ENCODE results near the gene GFRA1.

GFRA1 gene

GRCh38 chr10:116207690-116208089 is 65.3 kb downstream of the GFRA1 start:
- Histone ChIP-seq H3K9me3 (no peaks in the 10 kb centered on the region), H3K27ac (no peak overlapping the region), H3K36me3 (no peaks in the 10 kb centered on the region), H3K4me3 (no peak overlapping the region), H3K27me3 (peaks cover 0 to 3% of the 10 kb centered on the region in 2 donors), H3K4me1 (peaks cover 0 to 11% (median 4%) of the 10 kb centered on the region in 4 donors)
- no peak for TF ChIP-seq CTCF (IDR thresholded peaks at IDR 0.05)
- no peak for DNase-seq
- intact Hi-C loops (cut with DNase I; ENCODE audit: low total_unique reads), result no loop called here

- Histone ChIP-seq H3K27ac (no peak overlapping the region), H3K4me1 (no peaks in the 10 kb centered on the region), H3K4me3 (no peak overlapping the region), H3K9me3 (no peaks in the 10 kb centered on the region), H3K36me3 (no peaks in the 10 kb centered on the region), H3K27me3 (peaks cover 0 to 3% of the 10 kb centered on the region in 2 donors)
- DNase-seq, result no peak
- no peak for TF ChIP-seq CTCF (IDR thresholded peaks at IDR 0.05)
- intact Hi-C loops (cut with DNase I; ENCODE audit: low total_unique reads), result no loop called here
Measured at GRCh38 chr10:116203661-116204060, 69.3 kb downstream of the GFRA1 start.

GRCh38 chr10:116201670-116202430 is 71.2 kb downstream of the GFRA1 start:
- Histone ChIP-seq H3K4me3 (no peak overlapping the region), H3K9me3 (no peaks in the 10 kb centered on the region), H3K4me1 (no peaks in the 10 kb centered on the region), H3K36me3 (no peaks in the 10 kb centered on the region), H3K27me3 (peaks cover 0 to 3% of the 10 kb centered on the region in 2 donors), H3K27ac (no peak overlapping the region)
- intact Hi-C loops (cut with DNase I; ENCODE audit: low total_unique reads), result no loop called here
- DNase-seq, result no peak
- no peak for TF ChIP-seq CTCF (IDR thresholded peaks at IDR 0.05)

GRCh38 chr10:116201011-116201410 is 72.0 kb downstream of the GFRA1 start:
- H3K4me1 ChIP-seq, result no peaks in the 10 kb centered on the region
- no peak overlapping the region for H3K4me3 ChIP-seq
- intact Hi-C loops (cut with DNase I; ENCODE audit: low total_unique reads), result no loop called here
- no peak for TF ChIP-seq CTCF (IDR thresholded peaks at IDR 0.05)
- H3K27me3 ChIP-seq, result peaks cover 0 to 3% of the 10 kb centered on the region in 2 donors
- no peaks in the 10 kb centered on the region for H3K36me3 ChIP-seq
- DNase-seq, result no peak
- no peak overlapping the region for H3K27ac ChIP-seq
- H3K9me3 ChIP-seq, result peaks cover 0 to 2% (median 0%) of the 10 kb centered on the region in 3 donors

- intact Hi-C loops (cut with DNase I; ENCODE audit: low total_unique reads), result no loop called here
- Histone ChIP-seq H3K9me3 (peaks cover 0 to 13% (median 8%) of the 10 kb centered on the region in 3 donors), H3K4me1 (no peaks in the 10 kb centered on the region), H3K27me3 (peaks cover 0 to 3% of the 10 kb centered on the region in 2 donors), H3K36me3 (no peaks in the 10 kb centered on the region), H3K4me3 (no peak overlapping the region), H3K27ac (no peak overlapping the region)
- TF ChIP-seq CTCF (IDR thresholded peaks at IDR 0.05), result no peak
- no peak for DNase-seq
Measured at GRCh38 chr10:116198676-116199035, 74.3 kb downstream of the GFRA1 start.
